Measurements from ENCODE around the gene ZMIZ1.
"Not testable (repeated sequence)": the region's sequence is repeated elsewhere in the genome, so short reads cannot be mapped to it uniquely, and the experiment has no call there.

ZMIZ1 gene

GRCh38 chr10:79332610-79333315, 264.0 kb downstream of the ZMIZ1 start:
- DNase-seq, result not testable (repeated sequence)

GRCh38 chr10:79333513-79333912, 264.7 kb downstream of the ZMIZ1 start:
- DNase-seq, result no peak

GRCh38 chr10:79334573-79334972, 265.8 kb downstream of the ZMIZ1 start:
- DNase-seq, result no peak

GRCh38 chr10:79335094-79335469, 266.3 kb downstream of the ZMIZ1 start:
- DNase-seq, result no peak

- no peak for DNase-seq
Observed at GRCh38 chr10:79335470-79336235, 266.9 kb downstream of the ZMIZ1 start.

GRCh38 chr10:79336276-79336675, 267.5 kb downstream of the ZMIZ1 start:
- DNase-seq, result no peak

GRCh38 chr10:79336739-79337138, 268.0 kb downstream of the ZMIZ1 start:
- DNase-seq, result no peak

GRCh38 chr10:79337783-79338469, 269.2 kb downstream of the ZMIZ1 start:
- DNase-seq, result not testable (repeated sequence)

- no peak for DNase-seq
Observed at GRCh38 chr10:79339266-79339665, 270.5 kb downstream of the ZMIZ1 start.

GRCh38 chr10:79340646-79341244, 272.0 kb downstream of the ZMIZ1 start:
- no peak for DNase-seq

GRCh38 chr10:79342295-79342761, 273.6 kb downstream of the ZMIZ1 start:
- DNase-seq, result no peak

- no peak for DNase-seq
Observed at GRCh38 chr10:79342811-79343561, 274.2 kb downstream of the ZMIZ1 start.

- DNase-seq, result no peak
Observed at GRCh38 chr10:79344502-79345195, 275.9 kb downstream of the ZMIZ1 start.

GRCh38 chr10:79345241-79346011, 276.7 kb downstream of the ZMIZ1 start:
- peak; percentile 78 for DNase-seq

GRCh38 chr10:79346012-79346340, 277.2 kb downstream of the ZMIZ1 start:
- no peak for DNase-seq

GRCh38 chr10:79346388-79347225, 277.8 kb downstream of the ZMIZ1 start:
- DNase-seq, result no peak

GRCh38 chr10:79347226-79347893, 278.6 kb downstream of the ZMIZ1 start, which contains the start of gene PPIF:
PPIF (plus strand) TSS chr10:79347469; CDS start chr10:79347549, 80 bp downstream.
- peak; percentile 81 for DNase-seq

GRCh38 chr10:79347894-79348639, 279.3 kb downstream of the ZMIZ1 start:
- DNase-seq, result peak; percentile 72

GRCh38 chr10:79348640-79348988, 279.8 kb downstream of the ZMIZ1 start:
- DNase-seq, result no peak
